Dedifferentiated amniotic fluid mesenchymal stem cell (primary cell): ENCODE data around the gene PER1.

Experiments used
- DNase-seq: peaks from one replicate; pipeline ENCODE4 v3.0.0-alpha.2; 2016; ENCODE audit errors: extremely low spot score

The PER1 gene

DNA sequence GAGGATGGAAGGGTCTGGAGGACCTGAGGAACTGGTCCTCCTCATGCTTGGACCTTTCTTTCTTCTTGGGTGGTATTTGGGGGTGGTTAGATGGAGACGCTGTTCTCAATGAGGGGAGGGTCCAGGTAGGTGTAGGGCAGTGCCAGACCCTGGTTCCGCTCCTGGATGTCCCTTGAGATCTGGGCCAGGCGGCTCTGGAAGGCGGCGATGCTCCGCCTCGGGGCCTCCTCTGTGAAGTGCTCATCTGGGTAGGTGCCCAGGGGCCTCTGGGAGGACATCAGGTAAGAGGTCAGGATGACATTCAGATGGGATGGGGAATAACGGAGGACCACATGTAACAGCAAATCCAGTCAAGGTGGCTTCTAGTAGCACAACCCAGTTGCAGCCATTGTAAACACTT, 55.7 kb downstream of the PER1 start:
- no peak for DNase-seq

- DNase-seq = no peak
These were observed 56.8 kb downstream of the PER1 start for GRCh38 chr17:8095361-8095760.

DNA sequence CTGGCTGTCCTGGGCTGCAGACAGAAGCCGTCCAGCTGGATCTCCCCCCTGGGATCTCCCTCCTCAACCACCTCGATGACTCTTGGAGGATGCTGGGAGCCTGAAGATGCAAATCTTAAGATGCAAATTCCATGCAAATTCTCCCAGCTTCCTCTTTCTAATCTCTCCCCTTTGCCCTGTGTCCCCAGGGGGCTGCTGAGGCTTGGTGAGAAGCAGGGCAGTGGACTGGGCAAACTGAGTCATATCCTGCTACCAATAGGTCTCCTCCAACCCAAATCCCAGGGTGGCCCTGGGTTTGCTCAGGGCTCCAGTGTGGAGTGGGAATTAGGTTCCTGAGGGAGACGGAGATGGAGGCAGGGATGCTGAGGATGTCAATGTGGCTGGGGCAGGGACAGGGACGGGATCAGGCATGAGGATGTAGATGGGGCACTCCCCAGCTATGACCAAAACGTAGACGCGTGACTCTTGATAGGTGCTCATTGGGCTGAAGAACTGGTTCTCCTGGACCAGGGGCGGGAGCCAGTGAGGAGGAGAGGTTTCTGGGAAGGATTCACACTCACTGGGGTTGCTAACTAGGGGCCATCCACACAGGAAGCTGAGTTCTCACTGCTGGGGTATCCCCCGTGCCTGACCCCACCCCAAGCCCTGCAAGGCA, 61.0 kb downstream of the PER1 start:
- no peak for DNase-seq
